CD4-positive, alpha-beta T cell (primary cell): ENCODE measurements around the gene MYH14. TPM values are rescaled to one million over a fixed set of nuclear protein-coding genes. Genes with fewer than 3 reads are reported as not detected.

Experiments
- ATAC-seq: fragments of 200-7000 bp; cut with Tn5 transposase; one replicate; pipeline ENCODE4 v1.10.0; 2022; ENCODE audit warnings: mild to moderate bottlenecking; ENCODE audit not compliant: poor library complexity
- CTCF ChIA-PET: fragments of 350-600 bp; sonication (Branson Sonifier 250); formaldehyde crosslinking; loops from one replicate; lab custom pipeline; 2021; ENCODE audit warnings: antibody characterized with exemption, inconsistent platforms; lab: Charles Lee
- POLR2A ChIA-PET: fragments of 350-600 bp; sonication (Branson Sonifier 250); formaldehyde crosslinking; loops from one replicate; lab custom pipeline; 2021; ENCODE audit warnings: antibody characterized with exemption, inconsistent platforms; lab: Charles Lee
- DNase-seq, 14 experiments: peaks; one replicate each; pipeline ENCODE4 v3.0.0-alpha.2; 2013 to 2020; ENCODE audit warnings: mixed read lengths in 2 of 14
- H3K27ac ChIP-seq, 2 donors: one replicate each; pipeline versions ENCODE4 v1.5.1 to v1.7.0; 2013; ENCODE audit warnings: low read length in 2 of 2, low read depth in 1 of 2, mild to moderate bottlenecking in 1 of 2
- H3K27me3 ChIP-seq, 2 experiments: 1 replicate in 1 of 2; 2 replicates in 1 of 2; pipeline versions ENCODE4 v1.6.1 to v1.7.0; 2013; ENCODE audit warnings: low read length in 2 of 2, control low read depth in 1 of 2, mild to moderate bottlenecking in 1 of 2, moderate library complexity in 1 of 2; ENCODE audit not compliant: insufficient read depth in 2 of 2, control insufficient read depth in 1 of 2
- H3K36me3 ChIP-seq: one replicate; pipeline ENCODE4 v1.6.1; 2013; ENCODE audit warnings: low read length, control low read depth; ENCODE audit not compliant: insufficient read depth
- H3K4me1 ChIP-seq: one replicate; pipeline ENCODE4 v1.6.1; 2013; ENCODE audit warnings: low read length, control low read depth; ENCODE audit not compliant: insufficient read depth
- H3K4me3 ChIP-seq: one replicate; pipeline ENCODE4 v1.5.1; 2013; ENCODE audit warnings: mild to moderate bottlenecking, low read length, moderate library complexity
- H3K9me3 ChIP-seq, 2 experiments: 1 replicate in 1 of 2; 2 replicates in 1 of 2; pipeline versions ENCODE4 v1.6.1 to v1.7.0; 2013; ENCODE audit warnings: low read length in 2 of 2, mild to moderate bottlenecking in 2 of 2, control low read depth in 1 of 2, moderate library complexity in 1 of 2; ENCODE audit not compliant: control insufficient read depth in 1 of 2, insufficient read depth in 1 of 2
- H3K27ac Mint-ChIP-seq: one replicate; pipeline ENCODE4 v1.8.0; 2020; ENCODE audit warnings: mixed read lengths
- H3K27me3 Mint-ChIP-seq: one replicate; pipeline ENCODE4 v1.8.0; 2021; ENCODE audit warnings: mixed read lengths
- H3K36me3 Mint-ChIP-seq: one replicate; pipeline ENCODE4 v1.8.0; 2021; ENCODE audit warnings: low read depth, mixed read lengths
- H3K4me1 Mint-ChIP-seq: one replicate; pipeline ENCODE4 v1.8.0; 2021; ENCODE audit warnings: low read depth, mixed read lengths
- H3K4me3 Mint-ChIP-seq: one replicate; pipeline ENCODE4 v1.8.0; 2020; ENCODE audit warnings: mild to moderate bottlenecking, mixed read lengths
- H3K9me3 Mint-ChIP-seq: one replicate; pipeline ENCODE4 v1.8.0; 2020; ENCODE audit warnings: mixed read lengths
- CTCF ChIP-seq: fragments of 200-600 bp; IDR thresholded peaks from one replicate; pipeline ENCODE4 v1.8.0; 2022; ENCODE audit warnings: antibody characterized with exemption, mild to moderate bottlenecking
- intact Hi-C, 2 experiments: fragments of 100-400 bp; cut with DNase I in 1 of 2; cut with micrococcal nuclease in 1 of 2; formaldehyde crosslinking; loops; one replicate each; pipeline versions ENCODE4 v1.15.1 to v1.9.0; 2023 to 2025; cut with DNase I, micrococcal nuclease
- total RNA-seq, 174 experiments: library from RNA in 2 of 174; stranded (reverse) in 2 of 174; gene quantifications; one replicate each; pipeline ENCODE4 v1.2.3 and lab custom pipeline; 2021 to 2026

MYH14 gene
- total RNA-seq, 2 experiments from 2014 or later: not detected

DNA sequence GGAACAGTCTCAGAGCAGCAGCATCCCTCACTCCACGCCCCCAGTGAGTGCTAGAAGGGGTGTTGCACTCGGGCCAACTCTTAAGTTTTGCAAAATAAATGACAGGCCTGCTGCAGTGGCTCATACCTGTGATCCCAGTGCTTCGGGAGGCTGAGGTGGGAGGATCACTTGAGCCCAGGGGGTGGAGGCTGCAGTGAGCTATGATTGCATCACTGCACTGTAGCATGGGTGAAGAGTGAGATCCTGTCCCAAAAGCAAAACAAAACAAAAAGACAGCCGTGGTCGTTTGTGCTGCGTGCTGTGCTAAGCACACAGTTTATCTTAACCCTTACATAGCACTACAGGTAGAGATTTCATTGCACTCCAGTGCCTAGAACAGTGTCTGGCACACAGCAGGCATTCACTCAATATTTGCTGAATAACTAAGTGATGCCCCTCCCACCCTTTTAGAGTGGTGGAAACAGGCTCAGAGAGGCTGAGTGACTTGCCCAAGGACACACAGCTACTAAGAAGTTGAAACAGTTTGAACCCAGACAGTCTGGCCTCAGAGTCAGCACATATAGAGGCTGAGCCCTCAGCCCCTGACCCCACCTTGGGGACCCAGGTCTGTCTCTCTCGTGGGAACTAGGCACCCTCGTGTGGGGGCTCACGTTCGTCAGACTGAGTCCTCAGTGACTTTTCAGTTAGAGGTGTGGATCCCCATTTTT, 107.5 kb downstream of the MYH14 start:
- intact Hi-C loops: no loop called here
- POLR2A ChIA-PET: no interaction called here
- Mint-ChIP-seq H3K4me3 (no peak overlapping the region), H3K9me3 (no peaks in the 10 kb centered on the region), H3K4me1 (peaks cover 19% of the 10 kb centered on the region), H3K27ac (no peak overlapping the region), H3K27me3 (peaks cover 84% of the 10 kb centered on the region), H3K36me3 (no peaks in the 10 kb centered on the region)
- ATAC-seq: no peak
- TF ChIP-seq CTCF: no peak
- H3K36me3 ChIP-seq: no peaks in the 10 kb centered on the region
- H3K27ac ChIP-seq: no peak overlapping the region
- CTCF ChIA-PET: no interaction called here
- no peak for DNase-seq
- peaks cover 62 to 71% of the 10 kb centered on the region in 2 experiments for H3K27me3 ChIP-seq
- peaks cover 9% of the 10 kb centered on the region for H3K4me1 ChIP-seq
- no peak overlapping the region for H3K4me3 ChIP-seq
- H3K9me3 ChIP-seq: peaks cover 0 to 4% of the 10 kb centered on the region in 2 experiments

- Histone ChIP-seq H3K36me3 (no peaks in the 10 kb centered on the region), H3K4me3 (no peak overlapping the region), H3K27ac (no peak overlapping the region), H3K27me3 (peaks cover 65 to 81% of the 10 kb centered on the region in 2 experiments), H3K9me3 (peaks cover 0 to 4% of the 10 kb centered on the region in 2 experiments), H3K4me1 (peaks cover 12% of the 10 kb centered on the region)
- CTCF ChIA-PET: no interaction called here
- no peak overlapping the region for H3K4me3 Mint-ChIP-seq
- intact Hi-C loops: no loop called here
- peaks cover 86% of the 10 kb centered on the region for H3K27me3 Mint-ChIP-seq
- no peak for DNase-seq
- POLR2A ChIA-PET: no interaction called here
- H3K9me3 Mint-ChIP-seq: no peaks in the 10 kb centered on the region
- no peak for TF ChIP-seq CTCF
- no peak overlapping the region for H3K27ac Mint-ChIP-seq
- no peak for ATAC-seq
- no peaks in the 10 kb centered on the region for H3K36me3 Mint-ChIP-seq
- H3K4me1 Mint-ChIP-seq: peaks cover 23% of the 10 kb centered on the region
These were observed 108.6 kb downstream of the MYH14 start for GRCh38 chr19:50311723-50312635.

DNA sequence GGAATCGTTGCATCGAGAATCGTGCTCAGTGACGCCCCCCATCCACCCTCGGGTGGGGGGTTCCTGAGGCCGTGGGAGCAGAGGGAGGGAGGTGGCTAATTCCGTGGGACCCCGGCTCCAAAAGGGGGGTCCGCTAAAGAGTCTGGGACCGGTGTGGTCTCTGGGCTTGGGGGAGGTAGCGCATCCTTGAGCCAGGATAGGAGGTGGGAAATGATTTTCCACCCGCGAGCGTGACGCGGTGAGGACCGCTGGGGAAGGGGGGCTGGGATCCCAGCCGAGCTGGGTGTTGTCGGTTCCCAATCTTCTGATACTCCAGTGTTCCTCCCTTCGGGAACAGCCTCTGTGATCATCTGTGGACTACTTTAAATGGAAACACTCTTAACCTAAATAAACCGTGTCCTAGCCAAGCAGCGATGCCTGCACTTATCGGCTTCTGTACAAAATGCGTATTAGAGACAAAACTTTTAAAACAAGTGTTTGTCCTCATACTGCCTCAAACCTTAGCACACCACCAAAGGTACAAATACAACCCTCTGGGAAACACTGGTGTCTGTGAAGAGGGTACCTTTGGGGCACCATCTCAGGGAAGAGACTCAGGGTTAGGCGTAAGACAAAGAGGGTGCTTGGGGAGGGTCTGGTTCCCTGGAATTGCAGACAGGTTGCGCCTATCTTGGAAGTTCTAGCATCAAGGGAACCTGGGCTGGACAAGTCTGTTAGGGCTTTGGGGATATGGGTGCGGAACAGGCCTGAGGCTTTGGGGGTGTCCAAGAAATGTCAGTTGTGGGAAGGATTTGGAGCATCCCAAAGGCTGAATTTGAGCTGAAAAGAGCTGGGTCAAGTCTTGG, 109.8 kb downstream of the MYH14 start:
- Histone ChIP-seq H3K36me3 (no peaks in the 10 kb centered on the region), H3K27ac (no peak overlapping the region), H3K4me1 (peaks cover 12% of the 10 kb centered on the region), H3K27me3 (peaks cover 62 to 85% of the 10 kb centered on the region in 2 experiments), H3K9me3 (peaks cover 0 to 9% of the 10 kb centered on the region in 2 experiments), H3K4me3 (no peak overlapping the region)
- ChIA-PET CTCF (no interaction called here), POLR2A (no interaction called here)
- Mint-ChIP-seq H3K27me3 (peaks cover 85% of the 10 kb centered on the region), H3K27ac (no peak overlapping the region), H3K4me1 (peaks cover 23% of the 10 kb centered on the region), H3K4me3 (no peak overlapping the region), H3K9me3 (no peaks in the 10 kb centered on the region), H3K36me3 (no peaks in the 10 kb centered on the region)
- ATAC-seq: no peak
- no peak for TF ChIP-seq CTCF
- DNase-seq: no peak
- intact Hi-C loops: no loop called here
